Activated T-cell treated with anti-CD3 and anti-CD28 coated beads for 4 hours (primary cell): ENCODE measurements around the gene CACNB4.

Source experiments
- DNase-seq: peaks from one replicate; pipeline ENCODE4 v3.0.0-alpha.2; 2020

The CACNB4 gene

DNA sequence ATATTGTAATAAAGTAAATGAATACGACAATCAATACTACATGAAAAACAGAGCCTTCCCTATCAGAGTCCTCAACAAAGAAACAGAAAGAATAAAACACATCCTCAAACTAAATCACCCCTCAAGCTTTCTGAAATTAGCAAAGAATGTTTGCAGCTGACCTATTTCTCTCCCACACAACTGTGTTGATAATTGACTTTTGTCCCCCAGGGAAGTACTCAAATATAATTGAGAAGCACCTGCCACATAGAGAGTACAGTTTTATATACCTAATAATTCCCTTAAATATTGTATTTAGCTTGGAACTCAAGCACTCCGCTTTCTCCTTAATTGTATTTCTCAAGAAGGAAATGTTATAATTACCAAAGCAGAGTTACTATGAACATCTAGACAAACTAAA, 12.6 kb downstream of the CACNB4 start:
- no peak for DNase-seq

GRCh38 chr2:152084076-152084475, 14.8 kb downstream of the CACNB4 start:
- no peak for DNase-seq

- no peak for DNase-seq
These were observed 15.5 kb downstream of the CACNB4 start for GRCh38 chr2:152083202-152083875.

GRCh38 chr2:152078662-152079061, 20.2 kb downstream of the CACNB4 start:
- DNase-seq: no peak

DNA sequence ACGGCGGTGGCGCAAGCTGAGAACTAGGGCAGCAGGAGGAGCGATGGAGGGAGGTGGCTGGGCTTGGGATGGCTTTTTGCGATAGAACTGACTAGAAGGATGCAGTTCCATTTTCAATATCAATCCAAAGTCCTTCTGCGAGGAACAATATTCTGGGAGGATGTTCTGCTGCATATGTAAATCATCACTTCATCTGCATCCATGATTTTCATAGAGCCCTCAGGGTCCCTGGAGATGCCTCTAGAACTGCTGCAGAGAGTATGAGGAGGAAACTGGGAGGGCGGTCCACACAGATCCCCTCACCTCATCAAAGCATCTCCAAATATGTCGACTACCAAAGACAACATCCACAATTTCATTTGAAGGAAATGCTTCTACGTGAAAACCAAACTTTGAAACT, 20.8 kb downstream of the CACNB4 start:
- no peak for DNase-seq

DNA sequence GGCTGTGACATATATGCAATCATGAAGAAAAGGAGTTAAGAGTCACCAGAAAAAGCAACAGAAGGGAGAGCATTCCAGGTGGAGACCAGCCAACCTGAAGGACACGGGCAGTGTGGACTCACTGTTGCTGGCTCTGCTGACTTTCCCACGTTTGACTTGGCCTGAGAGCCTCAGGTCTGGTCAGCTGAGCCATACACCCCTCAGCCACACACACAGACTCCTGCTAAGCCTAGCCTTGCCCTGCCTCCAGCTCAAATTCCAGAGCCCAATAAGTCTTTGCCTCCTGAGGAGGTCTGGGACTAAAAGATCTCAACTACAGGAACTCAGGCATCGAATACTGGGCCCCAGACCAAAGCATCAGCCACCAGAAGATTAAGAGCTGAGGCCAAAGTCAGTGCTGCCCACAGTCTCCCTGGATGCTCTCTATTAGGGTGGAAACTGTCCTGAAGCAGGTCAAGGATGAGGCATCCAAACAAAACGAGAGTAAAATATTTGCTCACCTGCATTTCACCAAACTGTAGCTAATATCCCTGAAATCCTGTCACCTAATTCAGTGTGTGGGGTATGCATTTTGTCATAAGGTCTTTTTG, 23.3 kb downstream of the CACNB4 start:
- no peak for DNase-seq

DNA sequence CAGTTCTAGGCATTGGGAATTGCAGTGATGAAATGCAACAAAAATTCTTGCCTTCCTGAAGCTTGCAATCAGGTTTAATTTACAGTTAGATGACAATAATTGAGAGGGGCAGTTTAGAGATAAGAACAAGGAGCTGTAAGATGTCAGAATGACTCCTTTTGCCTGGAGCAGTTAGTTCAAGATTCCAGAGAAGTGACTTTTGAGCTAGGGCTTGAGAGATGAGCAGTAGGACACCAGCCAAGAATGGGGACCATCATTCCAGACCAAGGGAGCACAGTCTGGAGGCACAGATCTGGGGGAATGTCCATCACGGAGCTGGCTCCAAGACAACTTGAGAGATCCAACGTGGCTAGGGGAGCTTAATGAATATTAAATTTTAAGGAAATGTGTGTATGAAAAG, 26.8 kb downstream of the CACNB4 start:
- DNase-seq: no peak

DNA sequence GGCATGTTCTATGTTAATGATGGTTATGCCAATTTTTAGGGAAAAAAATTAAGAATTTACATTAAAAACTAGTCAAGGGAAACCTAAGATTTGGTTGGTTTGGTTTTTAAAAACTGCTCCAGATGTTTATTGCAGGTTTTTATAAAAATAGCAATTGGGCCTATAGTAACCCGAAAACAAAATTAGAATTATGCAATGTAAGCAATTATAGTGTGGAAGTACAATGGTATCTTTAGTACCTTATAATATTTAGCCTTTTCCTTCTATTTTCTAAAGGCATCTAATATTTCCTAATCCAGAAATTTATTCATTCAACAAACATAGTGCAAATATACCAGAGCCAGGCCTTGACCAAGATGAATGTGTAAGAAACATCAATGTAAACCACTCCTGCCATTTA, 27.3 kb downstream of the CACNB4 start:
- DNase-seq: no peak

DNA sequence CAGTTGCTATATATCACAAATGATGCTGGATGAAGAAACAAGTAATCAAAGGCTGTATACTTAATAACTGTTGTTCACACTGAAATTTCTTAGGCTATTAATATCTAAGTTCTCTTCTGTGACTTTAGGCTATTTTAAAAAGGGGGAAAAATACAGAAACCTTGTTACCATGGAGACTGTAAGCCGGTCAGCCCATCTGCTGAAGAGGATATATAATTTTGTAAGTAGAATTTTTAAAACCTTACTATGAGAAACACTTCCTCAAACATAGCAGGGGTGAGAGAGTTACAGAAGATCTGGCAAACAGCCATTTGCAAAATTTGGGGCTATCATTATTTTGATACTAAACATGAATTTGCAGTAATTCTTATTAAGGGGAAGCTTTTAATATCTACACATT, 27.8 kb downstream of the CACNB4 start:
- DNase-seq: no peak

DNA sequence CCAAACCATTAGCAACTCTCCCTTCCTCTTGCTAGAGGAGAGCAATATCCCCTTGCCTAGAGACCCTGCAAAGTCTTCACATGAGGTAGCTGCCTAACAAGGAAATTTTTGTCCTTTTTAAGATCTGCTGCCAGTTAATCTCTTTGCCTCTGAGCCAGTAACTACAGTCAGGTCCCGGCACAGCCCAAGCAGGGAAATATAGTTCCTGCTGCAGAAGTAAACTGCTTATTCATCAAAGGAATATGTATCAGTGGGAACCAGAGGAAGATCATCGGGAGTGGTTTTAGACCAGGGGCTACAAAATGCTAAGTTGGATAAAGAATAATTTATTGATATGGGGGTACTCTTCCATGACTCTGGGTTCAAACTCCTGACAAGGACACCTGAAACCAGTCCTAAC, 30.6 kb downstream of the CACNB4 start:
- no peak for DNase-seq

DNA sequence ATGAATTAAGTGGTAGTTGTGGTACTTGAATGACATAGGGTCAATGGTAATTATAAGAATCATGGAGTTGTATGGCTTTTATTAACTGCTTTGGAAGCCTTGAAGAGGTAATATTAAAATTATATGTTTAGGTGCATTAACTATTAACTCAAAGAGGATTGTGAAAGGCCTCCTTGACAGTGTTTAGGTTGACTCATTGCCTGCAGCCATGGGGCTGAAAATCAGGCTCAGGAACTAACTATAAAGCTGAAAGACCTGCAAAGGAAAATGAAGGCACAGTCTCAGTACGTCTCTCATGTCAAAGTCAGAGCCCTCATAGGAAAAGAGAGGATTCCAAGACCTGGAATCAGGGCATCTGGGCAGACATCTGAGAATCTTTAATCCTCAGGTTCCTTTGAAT, 31.0 kb downstream of the CACNB4 start:
- DNase-seq: no peak

DNA sequence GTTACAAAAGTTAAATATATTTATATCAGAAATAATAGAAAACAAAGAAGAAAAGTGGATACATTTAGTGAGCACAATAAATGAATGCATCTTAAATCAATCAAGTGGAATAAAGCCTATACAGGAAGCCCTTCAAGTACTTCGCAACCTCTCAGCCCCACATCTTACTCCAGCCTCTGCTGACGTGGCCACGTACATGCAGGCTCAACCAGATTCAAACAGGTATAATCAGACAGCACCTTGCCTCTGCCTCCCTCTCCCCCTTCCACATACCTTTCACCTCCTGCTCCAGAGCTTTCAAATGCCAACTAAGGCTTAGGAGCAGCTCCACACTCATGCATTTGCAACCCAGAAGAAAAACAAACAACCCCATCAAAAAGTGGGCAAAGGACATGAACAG, 32.9 kb downstream of the CACNB4 start:
- DNase-seq: no peak

DNA sequence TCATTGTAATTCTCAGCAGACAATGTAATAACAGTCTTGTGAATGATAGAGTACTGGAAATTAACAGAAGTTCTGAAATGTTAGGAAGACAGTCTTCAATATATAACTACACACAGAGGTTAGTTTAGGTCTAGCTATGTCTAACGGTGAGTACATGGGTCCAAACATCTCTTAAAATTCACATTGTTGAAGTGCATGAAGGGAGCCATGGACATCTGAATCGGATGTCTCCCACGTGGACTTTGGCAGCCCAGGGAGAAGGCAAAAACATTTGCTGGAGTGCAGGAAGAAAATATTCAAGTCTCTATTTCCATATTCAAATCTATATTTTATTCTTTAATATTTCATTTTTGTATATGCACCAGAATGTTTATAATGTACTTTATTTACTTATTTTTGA, 34.8 kb downstream of the CACNB4 start:
- DNase-seq: no peak

- no peak for DNase-seq
These were observed 35.4 kb downstream of the CACNB4 start for GRCh38 chr2:152063325-152063924.

DNA sequence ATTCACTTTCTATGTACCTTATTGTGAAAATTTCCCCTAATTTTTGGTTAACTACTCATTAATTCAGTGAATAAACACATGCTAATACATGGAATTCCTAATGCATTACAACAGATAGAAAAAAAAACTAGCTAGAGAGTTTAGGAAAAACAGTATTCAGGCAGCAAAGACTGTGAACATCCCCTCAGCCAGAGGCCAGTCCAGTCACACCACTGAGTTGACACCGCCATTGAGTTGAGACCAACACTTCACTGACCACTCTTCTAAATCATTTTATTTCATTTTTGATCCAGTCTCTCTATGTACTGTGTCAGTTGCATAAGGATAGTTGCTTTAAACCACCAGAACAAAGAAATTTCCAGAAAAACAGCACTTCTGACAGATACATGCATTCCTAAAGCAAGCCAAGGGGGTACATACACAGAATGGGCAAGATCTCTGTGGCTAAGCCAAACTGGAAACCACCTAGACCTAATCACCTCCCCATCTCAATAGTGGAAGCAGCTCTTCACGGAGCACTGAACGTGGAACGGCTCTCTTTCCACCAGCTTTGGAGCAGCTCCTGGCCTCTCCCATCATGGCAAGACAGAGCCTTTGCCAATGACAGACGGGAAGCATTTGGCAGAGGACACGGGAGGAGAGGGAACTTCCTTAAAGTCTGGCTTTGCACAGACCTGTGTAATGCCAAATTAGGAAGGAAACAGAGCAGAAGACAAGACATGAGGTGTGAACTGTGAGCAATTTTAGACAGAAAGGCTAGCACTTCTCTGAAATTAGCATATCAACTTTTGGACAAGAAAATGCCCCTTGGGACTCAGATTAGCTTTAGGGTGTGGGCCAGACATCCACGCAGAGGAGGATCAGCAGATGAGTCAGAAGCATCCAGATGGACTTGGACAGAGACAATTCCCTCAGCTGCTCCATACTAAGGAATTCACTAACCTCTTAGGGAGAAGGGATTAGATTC, 36.4 kb downstream of the CACNB4 start:
- DNase-seq: no peak

DNA sequence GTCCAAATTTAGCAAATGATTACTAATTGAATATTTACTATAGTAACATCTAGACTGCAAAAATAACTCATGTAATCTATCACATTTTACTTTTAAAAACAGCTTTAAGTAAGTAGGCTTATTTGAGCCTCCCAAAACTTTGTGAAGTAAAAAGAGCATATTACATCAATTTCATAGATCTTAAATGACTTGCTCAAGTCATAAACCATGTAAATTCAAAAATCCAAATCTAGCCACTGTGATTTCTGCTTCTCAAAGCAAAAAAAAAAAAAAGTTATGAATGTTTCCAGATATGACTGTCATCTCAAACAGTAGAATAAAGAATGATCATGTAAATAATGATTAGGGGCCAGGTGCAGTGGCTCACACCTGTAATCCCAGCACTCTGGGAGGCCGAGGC, 37.5 kb downstream of the CACNB4 start:
- no peak for DNase-seq

- no peak for DNase-seq
These were observed 40.2 kb downstream of the CACNB4 start for GRCh38 chr2:152058655-152059054.

DNA sequence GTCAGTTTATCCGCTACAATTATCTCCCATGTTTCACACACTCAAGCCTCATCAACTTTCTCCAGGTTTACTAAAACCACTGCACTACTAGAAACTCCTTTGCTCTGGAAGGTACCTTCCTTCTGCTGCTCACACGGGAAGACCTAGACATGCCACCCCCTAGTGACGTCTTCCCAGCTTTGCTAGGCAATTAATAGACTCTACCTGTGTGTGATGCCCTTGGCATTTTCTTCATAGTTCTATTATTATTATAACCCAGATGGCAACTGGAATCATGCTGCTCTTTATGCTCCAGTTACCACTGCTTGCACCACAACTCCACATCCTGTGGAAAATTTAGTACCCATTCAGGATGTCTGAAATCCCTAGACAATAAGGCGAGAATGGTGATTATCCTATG, 42.4 kb downstream of the CACNB4 start:
- no peak for DNase-seq

- no peak for DNase-seq
These were observed 43.3 kb downstream of the CACNB4 start for GRCh38 chr2:152055366-152056108.

- no peak for DNase-seq
These were observed 44.3 kb downstream of the CACNB4 start for GRCh38 chr2:152054593-152054992.

DNA sequence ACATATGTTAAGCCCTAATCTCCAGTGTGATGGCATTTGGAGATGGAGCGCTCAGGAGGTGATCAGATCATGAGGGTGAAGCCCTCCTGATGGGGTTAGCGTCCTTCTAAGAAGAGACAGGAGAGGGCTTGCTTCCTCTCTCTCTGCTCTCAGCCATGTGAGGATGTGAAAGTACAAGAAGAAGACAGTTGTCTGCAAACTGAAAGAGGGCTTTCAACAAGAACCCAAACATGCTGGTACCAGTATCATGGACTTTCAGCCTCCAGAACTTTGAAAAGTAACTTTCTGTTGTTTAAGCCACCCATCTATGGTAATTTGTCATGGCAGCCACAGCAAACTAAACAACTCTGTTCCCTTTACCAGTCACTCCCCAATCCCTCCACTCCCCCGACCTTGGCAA, 47.4 kb downstream of the CACNB4 start:
- no peak for DNase-seq

- no peak for DNase-seq
These were observed 47.9 kb downstream of the CACNB4 start for GRCh38 chr2:152050915-152051314.

- no peak for DNase-seq
These were observed 48.5 kb downstream of the CACNB4 start for GRCh38 chr2:152050341-152050740.
